ENCODE results near the gene SLC2A9.

GRCh38 chr4:9880406-9881197 is 140.7 kb downstream of the SLC2A9 start:
- no peak for TF ChIP-seq CTCF (IDR thresholded peaks at IDR 0.05)
- TF ChIP-seq POLR2A (IDR thresholded peaks at IDR 0.05) = no peak
